GM06990 (cell line): ENCODE results near the gene NRXN2.
A peak's percentile ranks its signal among the peaks of the same experiment; 100 is the strongest.

Source experiments
- DNase-seq: peaks from one replicate; pipeline ENCODE4 v3.0.0-alpha.2; 2011; ENCODE audit not compliant: insufficient read length; ENCODE audit errors: extremely low read depth
- H3K27me3 ChIP-seq: replicated peaks from 2 replicates; pipeline ENCODE4 v1.6.0; 2011; ENCODE audit warnings: low read length; ENCODE audit not compliant: control insufficient read depth, insufficient read depth
- H3K36me3 ChIP-seq: 2 replicates; pipeline ENCODE4 v1.5.1; 2011; ENCODE audit warnings: low read length; ENCODE audit not compliant: control insufficient read depth, insufficient read depth
- H3K4me3 ChIP-seq: replicated peaks from 2 replicates; pipeline ENCODE4 v1.5.1; 2011; ENCODE audit warnings: low read depth, mild to moderate bottlenecking, control low read depth, low read length
- TF ChIP-seq, protein P1 (sequence below): IDR thresholded peaks from 2 replicates; pipeline ENCODE4 v1.5.1; 2011; ENCODE audit warnings: low read length, control low read depth, mild to moderate bottlenecking, inconsistent platforms; ENCODE audit not compliant: insufficient read depth, poor library complexity, severe bottlenecking

Gene NRXN2

DNA sequence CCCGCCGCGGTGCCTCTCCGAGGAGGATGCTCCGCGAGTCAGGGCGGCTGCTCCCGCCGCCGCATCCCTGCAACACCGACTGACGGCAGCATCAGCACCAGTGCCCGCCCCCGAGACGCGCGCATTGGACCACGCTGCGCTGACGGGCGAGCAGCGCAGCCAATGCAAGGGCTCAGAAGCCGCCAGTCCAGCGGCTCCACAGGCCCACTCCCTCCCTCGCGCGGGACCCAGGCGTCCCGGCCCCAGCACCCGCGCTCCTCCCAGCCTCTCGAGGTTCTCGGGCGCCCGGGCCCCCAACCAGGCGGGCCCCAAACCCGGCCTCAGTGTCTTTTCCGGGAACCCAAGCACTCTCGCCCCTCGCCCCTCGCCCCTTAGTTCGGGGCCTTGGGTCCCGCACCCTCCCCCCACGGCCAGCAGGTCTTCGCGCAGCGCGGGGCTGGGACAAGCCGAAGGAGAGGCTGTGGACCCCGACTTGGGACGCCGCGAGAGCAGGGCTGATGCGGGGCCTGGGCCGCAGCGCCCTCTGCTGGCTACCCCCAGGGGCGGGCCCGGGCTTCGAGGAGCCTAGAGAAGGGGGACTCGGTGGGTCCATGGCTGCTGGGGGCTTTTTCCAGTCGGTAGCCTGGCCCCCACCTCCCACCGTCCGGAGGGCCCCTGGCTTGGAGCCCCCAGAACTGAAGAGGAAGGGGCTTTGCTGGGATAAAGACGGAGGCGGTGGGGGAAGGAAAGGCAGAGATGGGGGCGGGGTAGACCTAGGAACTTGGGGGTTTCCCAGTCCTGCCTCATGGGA is at the start of gene NRXN2:
NRXN2 (minus strand) TSS at position 81 of the 790 bp plus-strand sequence. CDS start 9,498 bp downstream, outside the sequence.
- no peaks in the 10 kb centered on the region for H3K36me3 ChIP-seq
- peak; percentile 87 for DNase-seq
- H3K4me3 ChIP-seq = peak within 1 kb of the TSS; percentile 68
- no peaks in the 10 kb centered on the region; the same call in none of the 2 replicates for H3K27me3 ChIP-seq
- TF ChIP-seq, protein P1, sequence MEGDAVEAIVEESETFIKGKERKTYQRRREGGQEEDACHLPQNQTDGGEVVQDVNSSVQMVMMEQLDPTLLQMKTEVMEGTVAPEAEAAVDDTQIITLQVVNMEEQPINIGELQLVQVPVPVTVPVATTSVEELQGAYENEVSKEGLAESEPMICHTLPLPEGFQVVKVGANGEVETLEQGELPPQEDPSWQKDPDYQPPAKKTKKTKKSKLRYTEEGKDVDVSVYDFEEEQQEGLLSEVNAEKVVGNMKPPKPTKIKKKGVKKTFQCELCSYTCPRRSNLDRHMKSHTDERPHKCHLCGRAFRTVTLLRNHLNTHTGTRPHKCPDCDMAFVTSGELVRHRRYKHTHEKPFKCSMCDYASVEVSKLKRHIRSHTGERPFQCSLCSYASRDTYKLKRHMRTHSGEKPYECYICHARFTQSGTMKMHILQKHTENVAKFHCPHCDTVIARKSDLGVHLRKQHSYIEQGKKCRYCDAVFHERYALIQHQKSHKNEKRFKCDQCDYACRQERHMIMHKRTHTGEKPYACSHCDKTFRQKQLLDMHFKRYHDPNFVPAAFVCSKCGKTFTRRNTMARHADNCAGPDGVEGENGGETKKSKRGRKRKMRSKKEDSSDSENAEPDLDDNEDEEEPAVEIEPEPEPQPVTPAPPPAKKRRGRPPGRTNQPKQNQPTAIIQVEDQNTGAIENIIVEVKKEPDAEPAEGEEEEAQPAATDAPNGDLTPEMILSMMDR = peak; percentile 99

GRCh38 chr11:64772303-64773018 is 49.5 kb upstream of the NRXN2 start:
- DNase-seq = no peak
- TF ChIP-seq, protein P1 = no peak
- H3K27me3 ChIP-seq = no peaks in the 10 kb centered on the region
- no peak overlapping the region; the same call in 1 of the 2 replicates for H3K4me3 ChIP-seq
- peaks cover 57% of the 10 kb centered on the region for H3K36me3 ChIP-seq

GRCh38 chr11:64771861-64772260 is 48.9 kb upstream of the NRXN2 start:
- TF ChIP-seq, protein P1 = no peak
- Histone ChIP-seq H3K4me3 (no peak overlapping the region), H3K36me3 (peaks cover 63% of the 10 kb centered on the region), H3K27me3 (no peaks in the 10 kb centered on the region)
- no peak for DNase-seq

DNA sequence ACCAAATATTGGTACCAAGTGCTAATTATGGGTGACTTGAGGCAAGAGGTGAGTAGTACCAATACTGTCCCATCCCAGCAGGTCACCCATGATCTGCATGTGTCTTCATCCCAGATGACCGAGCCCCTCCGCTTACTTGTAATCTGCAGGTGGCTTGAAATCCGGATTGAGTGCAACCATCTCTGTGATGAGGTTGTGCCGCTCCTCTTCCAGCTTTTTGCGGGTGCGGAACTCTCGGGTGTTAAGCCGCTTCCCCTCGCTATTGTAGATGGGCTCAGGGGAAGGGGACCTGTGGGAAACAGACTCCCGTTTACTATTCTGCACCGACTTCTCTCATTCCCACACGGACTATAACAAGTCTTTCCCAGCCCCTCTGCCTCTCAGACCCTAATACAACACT is 47.1 kb upstream of the NRXN2 start:
- H3K27me3 ChIP-seq = no peaks in the 10 kb centered on the region
- H3K36me3 ChIP-seq = peaks cover 68% of the 10 kb centered on the region
- no peak overlapping the region for H3K4me3 ChIP-seq
- TF ChIP-seq, protein P1 = no peak
- no peak for DNase-seq

- no peaks in the 10 kb centered on the region for H3K27me3 ChIP-seq
- TF ChIP-seq, protein P1 = no peak
- H3K36me3 ChIP-seq = peaks cover 69% of the 10 kb centered on the region
- no peak for DNase-seq
- H3K4me3 ChIP-seq = no peak overlapping the region
Measured at GRCh38 chr11:64769283-64769682, 46.3 kb upstream of the NRXN2 start.
